ENCODE data around the gene KIF12. TPM values are rescaled to one million over a fixed set of nuclear protein-coding genes. Genes with fewer than 3 reads are reported as not detected.

Gene KIF12
- total RNA-seq, 2 donors from 2014 or later, result not detected

DNA sequence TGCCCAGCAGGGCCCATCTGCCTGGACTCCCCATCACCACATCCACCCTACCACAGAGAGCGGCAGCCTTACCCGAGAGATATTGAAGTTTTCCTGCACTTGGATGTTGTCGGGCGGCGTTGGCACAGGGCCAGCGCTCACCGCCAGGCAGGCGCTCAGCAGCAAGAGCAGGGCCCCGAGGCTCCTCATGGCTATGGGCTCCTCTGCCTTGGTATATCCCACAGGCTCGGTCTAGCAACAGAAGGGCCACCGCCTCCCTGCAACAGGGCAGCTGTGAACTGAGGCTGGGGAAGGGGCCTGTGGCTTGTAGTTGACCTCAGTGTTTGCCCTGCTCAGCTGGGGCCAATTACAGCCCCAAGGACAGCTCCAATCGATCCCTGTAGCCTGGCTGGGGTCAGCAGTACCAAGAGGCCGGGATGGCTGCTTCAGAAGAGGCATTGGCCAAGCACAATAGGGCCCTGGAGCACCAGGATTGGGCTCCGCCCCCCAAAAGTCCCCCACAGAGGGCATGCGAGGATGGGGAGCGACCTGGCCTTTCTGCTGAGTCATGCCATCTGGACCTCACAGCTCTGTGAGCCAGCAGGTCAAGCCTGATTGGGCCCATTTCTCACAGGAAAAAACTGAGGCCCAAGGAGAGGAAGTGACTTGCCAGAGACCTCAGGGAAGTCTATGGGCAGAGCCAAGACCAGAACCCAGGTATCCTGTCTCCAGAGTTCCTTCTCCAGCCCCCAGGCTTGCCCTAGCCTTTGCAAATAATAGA is 20.9 kb downstream of the KIF12 start, which contains the start of gene AMBP:
AMBP (minus strand) TSS at position 280 of the 760 bp plus-strand sequence; CDS start at position 189, 91 bp downstream.
- H3K27me3 Mint-ChIP-seq, result peaks cover 13% of the 10 kb centered on the region
- H3K27ac Mint-ChIP-seq, result no peak within 1 kb of the TSS
- no peak for ATAC-seq (replicated peaks)

GRCh38 chr9:114077162-114077837 is 21.8 kb downstream of the KIF12 start:
- Mint-ChIP-seq H3K4me1 (no peaks in the 10 kb centered on the region), H3K36me3 (ENCODE audit: low read depth) (no peaks in the 10 kb centered on the region), H3K27me3 (peaks cover 13% of the 10 kb centered on the region), H3K9me3 (no peaks in the 10 kb centered on the region), H3K4me3 (no peak overlapping the region), H3K27ac (no peak overlapping the region)
- ATAC-seq (replicated peaks), result no peak

More for the DNA sequence above, 20.9 kb downstream of the KIF12 start, which contains the start of gene AMBP:
- no peaks in the 10 kb centered on the region for H3K36me3 Mint-ChIP-seq (ENCODE audit: low read depth)
- H3K9me3 Mint-ChIP-seq, result no peaks in the 10 kb centered on the region
- H3K4me1 Mint-ChIP-seq, result no peaks in the 10 kb centered on the region
- H3K4me3 Mint-ChIP-seq, result no peak within 1 kb of the TSS

DNA sequence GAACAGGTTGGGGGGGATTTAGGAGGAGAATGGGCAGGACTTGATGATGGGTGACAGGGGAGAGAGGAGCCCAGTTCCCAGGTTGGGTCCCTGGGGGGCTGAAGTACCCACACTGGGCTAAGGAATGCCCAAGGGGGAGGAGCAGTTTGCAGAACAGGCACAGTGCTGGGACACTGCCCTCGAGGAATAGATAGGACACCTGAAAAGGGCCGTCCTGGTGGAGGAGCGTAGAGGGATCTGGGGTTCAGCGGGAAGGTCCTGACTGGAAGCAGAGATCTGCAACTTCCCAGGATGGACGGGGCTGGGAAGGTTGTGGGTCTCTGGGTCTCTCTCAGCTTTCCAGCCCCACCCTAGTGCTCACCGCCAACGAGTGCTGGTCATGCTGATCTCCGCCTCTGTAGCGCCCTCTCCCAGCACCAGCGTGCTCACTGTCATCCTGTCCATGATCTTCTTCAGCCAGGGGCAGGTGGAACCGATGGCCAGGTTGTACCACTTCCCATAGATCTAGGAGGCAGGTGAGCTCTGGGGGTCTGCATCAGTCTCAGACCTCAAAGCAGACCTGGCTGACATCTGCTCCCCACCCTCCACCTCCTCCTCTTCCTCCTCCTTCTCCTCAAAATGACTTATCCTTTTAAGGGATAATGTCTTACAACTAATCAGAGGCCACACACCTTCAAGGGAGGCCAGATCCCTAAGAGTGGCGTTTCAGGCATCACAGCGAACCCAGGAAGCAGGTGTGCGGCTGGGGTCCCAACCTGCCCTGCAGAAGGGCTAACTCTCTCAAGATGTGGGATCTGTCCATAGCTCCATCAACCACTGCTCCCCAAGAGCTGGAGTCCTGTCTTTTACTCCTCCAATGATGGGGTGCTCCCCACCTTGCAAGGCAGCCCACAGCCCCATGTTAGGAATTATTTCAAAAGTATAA is 22.6 kb downstream of the KIF12 start:
- no peaks in the 10 kb centered on the region for H3K9me3 Mint-ChIP-seq
- peaks cover 13% of the 10 kb centered on the region for H3K27me3 Mint-ChIP-seq
- ATAC-seq (replicated peaks), result no peak
- no peaks in the 10 kb centered on the region for H3K36me3 Mint-ChIP-seq (ENCODE audit: low read depth)
- H3K4me3 Mint-ChIP-seq, result no peak overlapping the region
- H3K27ac Mint-ChIP-seq, result no peak overlapping the region
- no peaks in the 10 kb centered on the region for H3K4me1 Mint-ChIP-seq

DNA sequence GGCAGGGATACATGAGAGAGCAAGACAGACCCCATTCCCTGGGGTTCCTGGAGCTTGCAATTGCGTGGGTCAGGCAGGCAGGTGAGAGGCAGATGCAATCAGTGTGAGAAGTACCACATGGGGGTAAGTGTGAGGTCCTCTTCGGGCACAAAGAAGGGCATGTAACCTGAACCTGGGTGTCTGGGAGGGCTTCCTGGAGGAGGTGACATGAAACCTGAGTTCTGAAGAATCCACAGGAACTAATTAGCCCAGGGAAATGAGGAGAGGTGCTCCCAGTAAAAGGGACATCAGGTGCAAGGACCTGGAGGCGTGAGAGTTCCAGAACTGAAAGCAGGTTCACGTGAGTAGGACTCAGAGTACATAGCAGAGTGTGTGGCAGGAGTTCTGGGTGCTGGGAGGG is 23.5 kb downstream of the KIF12 start:
- ATAC-seq (replicated peaks), result no peak
- Mint-ChIP-seq H3K4me1 (no peaks in the 10 kb centered on the region), H3K4me3 (no peak overlapping the region), H3K36me3 (ENCODE audit: low read depth) (no peaks in the 10 kb centered on the region), H3K9me3 (no peaks in the 10 kb centered on the region), H3K27ac (no peak overlapping the region), H3K27me3 (peaks cover 13% of the 10 kb centered on the region)

DNA sequence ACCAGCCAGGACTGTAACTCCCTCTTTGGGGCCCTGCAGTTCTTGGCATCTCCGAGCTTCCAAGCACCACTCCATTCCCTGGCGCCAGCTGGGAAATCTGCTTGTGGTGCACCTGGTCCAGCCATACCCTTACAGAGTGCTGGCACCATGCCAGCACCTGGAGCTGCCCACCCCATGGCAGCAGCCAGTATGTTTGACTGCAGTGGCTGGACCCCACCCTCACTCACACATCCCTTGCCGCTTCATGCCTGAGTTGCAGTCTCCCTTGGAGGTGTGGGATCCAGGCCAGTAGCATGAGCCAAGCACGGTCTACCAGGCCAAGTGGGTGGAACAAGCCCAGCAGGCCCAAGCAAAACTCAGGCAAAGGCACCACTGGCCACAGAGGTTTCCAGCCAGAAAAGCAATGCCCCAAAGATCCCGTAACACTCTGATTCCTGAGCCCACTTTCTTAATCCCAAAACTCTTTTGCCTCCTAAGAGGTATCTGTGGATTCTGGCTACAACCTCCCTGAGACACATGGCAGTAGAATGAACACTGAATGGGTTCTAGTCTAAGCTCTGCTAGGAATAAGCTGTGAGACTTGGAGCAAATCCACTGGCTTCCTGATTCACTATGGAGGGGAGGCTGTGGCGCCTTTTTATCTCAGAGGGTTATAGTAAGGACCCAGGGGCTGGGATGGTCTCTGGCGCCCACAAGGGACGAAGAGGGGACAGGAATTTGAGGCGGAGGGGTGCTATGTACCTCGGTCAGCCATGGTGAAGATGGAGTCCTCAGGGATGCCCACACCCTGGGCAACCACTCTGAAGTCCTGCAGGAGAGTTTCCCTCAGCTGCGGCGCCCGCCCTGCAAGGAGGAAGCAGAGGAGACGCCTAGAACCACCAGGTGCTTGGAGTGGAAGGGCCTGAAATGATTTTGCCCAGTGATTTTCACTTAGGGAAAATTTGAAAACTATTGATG is 26.6 kb downstream of the KIF12 start:
- no peak overlapping the region for H3K27ac Mint-ChIP-seq
- no peak overlapping the region for H3K4me3 Mint-ChIP-seq
- peaks cover 13% of the 10 kb centered on the region for H3K27me3 Mint-ChIP-seq
- no peak for ATAC-seq (replicated peaks)
- H3K4me1 Mint-ChIP-seq, result no peaks in the 10 kb centered on the region
- no peaks in the 10 kb centered on the region for H3K9me3 Mint-ChIP-seq
- no peaks in the 10 kb centered on the region for H3K36me3 Mint-ChIP-seq (ENCODE audit: low read depth)

DNA sequence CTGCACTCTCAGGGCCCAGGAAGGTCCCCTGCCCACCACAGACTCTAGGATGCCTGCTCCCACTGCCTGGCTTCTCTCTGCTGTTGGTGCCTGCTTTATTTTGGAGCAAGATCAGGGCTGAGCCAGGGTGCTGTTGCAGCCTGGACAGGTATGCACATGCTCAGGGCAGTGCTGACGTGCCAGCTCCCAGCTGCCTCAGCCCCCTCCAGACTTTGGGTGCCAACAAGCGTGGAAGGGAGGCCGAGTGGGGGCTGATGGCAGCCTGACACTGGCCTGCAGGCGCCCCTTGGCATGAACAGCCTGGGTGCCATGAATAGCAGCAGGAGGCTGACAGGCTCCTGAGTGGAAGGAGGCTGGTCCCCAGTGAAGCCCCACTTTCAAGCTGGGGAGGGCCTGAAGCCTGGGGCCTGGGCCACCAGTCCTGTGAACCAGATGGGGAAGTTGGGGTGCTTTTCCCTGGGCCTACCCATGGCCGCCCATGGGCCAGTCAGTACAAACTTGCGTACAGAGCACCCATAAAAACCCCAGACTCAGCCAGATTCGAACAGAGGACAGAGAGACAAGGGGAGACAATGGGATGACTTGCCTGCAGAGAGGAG is 27.8 kb downstream of the KIF12 start:
- no peaks in the 10 kb centered on the region for H3K9me3 Mint-ChIP-seq
- H3K36me3 Mint-ChIP-seq (ENCODE audit: low read depth), result no peaks in the 10 kb centered on the region
- no peak overlapping the region for H3K4me3 Mint-ChIP-seq
- peaks cover 13% of the 10 kb centered on the region for H3K27me3 Mint-ChIP-seq
- no peak for ATAC-seq (replicated peaks)
- H3K27ac Mint-ChIP-seq, result no peak overlapping the region
- no peaks in the 10 kb centered on the region for H3K4me1 Mint-ChIP-seq

DNA sequence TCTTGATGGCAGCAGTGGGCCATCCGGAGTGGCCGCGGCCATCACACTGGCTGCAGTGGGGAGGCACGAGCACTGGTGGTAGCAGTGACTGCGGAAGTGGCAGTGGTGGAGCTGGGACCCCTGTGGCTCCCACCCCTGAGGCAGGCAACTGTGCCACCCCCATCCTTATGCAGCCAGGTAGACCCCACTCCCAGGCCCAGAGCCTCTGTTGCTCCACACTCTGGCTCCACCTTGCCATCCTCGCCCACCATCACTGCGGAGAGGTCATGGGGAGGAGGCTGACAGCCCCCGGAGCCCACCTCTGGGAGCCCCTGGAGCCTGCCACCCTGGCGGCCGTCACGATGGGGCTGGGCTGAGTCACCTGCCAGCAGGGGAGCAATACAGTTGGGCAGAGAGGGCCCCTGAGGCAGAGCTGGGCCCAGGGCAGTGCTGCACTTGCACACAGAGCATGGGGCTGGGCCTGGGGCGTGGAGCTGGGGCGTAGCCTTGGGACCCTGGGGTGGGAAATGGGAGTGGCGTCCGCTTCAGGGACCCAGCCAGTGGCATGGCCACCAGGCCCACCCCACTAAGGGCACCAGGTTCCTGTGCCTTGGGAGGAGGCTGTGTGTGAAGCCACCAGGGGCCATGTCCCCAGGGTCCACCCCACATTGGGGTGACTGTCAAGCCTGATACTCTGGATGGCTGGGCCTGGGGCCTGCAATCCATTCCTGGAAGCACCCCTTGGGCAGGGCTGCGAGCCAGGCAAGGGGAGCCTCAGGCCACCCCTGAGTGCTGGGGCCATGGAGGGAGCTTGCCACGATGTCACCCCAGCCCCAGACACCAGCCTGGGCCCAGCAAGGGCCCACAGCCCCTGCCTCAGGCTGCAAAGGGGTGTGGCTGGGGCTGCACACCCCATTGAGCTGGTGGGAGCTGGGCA is 28.6 kb downstream of the KIF12 start:
- Mint-ChIP-seq H3K36me3 (ENCODE audit: low read depth) (no peaks in the 10 kb centered on the region), H3K4me1 (no peaks in the 10 kb centered on the region), H3K27me3 (peaks cover 9% of the 10 kb centered on the region), H3K4me3 (no peak overlapping the region), H3K9me3 (no peaks in the 10 kb centered on the region), H3K27ac (no peak overlapping the region)
- ATAC-seq (replicated peaks), result no peak

- Mint-ChIP-seq H3K9me3 (no peaks in the 10 kb centered on the region), H3K36me3 (ENCODE audit: low read depth) (no peaks in the 10 kb centered on the region), H3K4me3 (no peak overlapping the region), H3K4me1 (no peaks in the 10 kb centered on the region), H3K27ac (no peak overlapping the region), H3K27me3 (peaks cover 4% of the 10 kb centered on the region)
- no peak for ATAC-seq (replicated peaks)
Measured at GRCh38 chr9:114069476-114070187, 29.5 kb downstream of the KIF12 start.

DNA sequence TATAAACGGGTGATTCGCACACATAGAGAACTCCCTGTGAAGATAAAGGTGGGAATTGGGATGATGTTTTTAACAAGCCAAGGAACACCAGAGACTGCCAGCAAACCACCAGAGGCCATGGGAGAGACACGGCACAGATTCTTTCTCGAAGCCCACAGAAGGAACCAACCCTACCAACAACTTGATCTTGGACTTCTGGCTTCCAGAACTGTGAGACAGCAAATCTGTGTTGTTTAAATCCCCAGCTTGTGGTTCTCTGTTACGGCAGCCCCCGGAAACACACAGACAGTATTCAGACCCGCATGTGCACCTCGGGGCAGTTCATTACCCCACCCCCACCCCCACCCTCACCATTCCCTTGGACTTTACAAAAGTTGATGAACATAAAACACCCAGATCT is 33.8 kb downstream of the KIF12 start:
- no peaks in the 10 kb centered on the region for H3K9me3 Mint-ChIP-seq
- no peak overlapping the region for H3K4me3 Mint-ChIP-seq
- no peak for ATAC-seq (replicated peaks)
- H3K27ac Mint-ChIP-seq, result no peak overlapping the region
- no peaks in the 10 kb centered on the region for H3K4me1 Mint-ChIP-seq
- H3K27me3 Mint-ChIP-seq, result peaks cover 18% of the 10 kb centered on the region
- H3K36me3 Mint-ChIP-seq (ENCODE audit: low read depth), result no peaks in the 10 kb centered on the region

GRCh38 chr9:114061830-114062474 is 37.1 kb downstream of the KIF12 start:
- peaks cover 18% of the 10 kb centered on the region for H3K27me3 Mint-ChIP-seq

GRCh38 chr9:114061292-114061691 is 37.8 kb downstream of the KIF12 start:
- H3K27ac Mint-ChIP-seq, result no peak overlapping the region
- H3K27me3 Mint-ChIP-seq, result peaks cover 18% of the 10 kb centered on the region
- no peaks in the 10 kb centered on the region for H3K4me1 Mint-ChIP-seq
- no peaks in the 10 kb centered on the region for H3K9me3 Mint-ChIP-seq
- H3K36me3 Mint-ChIP-seq (ENCODE audit: low read depth), result no peaks in the 10 kb centered on the region
- H3K4me3 Mint-ChIP-seq, result no peak overlapping the region
- no peak for ATAC-seq (replicated peaks)

More at GRCh38 chr9:114061830-114062474, 37.1 kb downstream of the KIF12 start:
- Mint-ChIP-seq H3K4me3 (no peak overlapping the region), H3K27ac (no peak overlapping the region), H3K4me1 (no peaks in the 10 kb centered on the region), H3K9me3 (no peaks in the 10 kb centered on the region), H3K36me3 (ENCODE audit: low read depth) (no peaks in the 10 kb centered on the region)
- no peak for ATAC-seq (replicated peaks)

GRCh38 chr9:114060711-114061110 is 38.4 kb downstream of the KIF12 start:
- no peak overlapping the region for H3K27ac Mint-ChIP-seq
- H3K4me1 Mint-ChIP-seq, result no peaks in the 10 kb centered on the region
- no peak for ATAC-seq (replicated peaks)
- no peak overlapping the region for H3K4me3 Mint-ChIP-seq
- H3K27me3 Mint-ChIP-seq, result peaks cover 18% of the 10 kb centered on the region
- no peaks in the 10 kb centered on the region for H3K9me3 Mint-ChIP-seq
- no peaks in the 10 kb centered on the region for H3K36me3 Mint-ChIP-seq (ENCODE audit: low read depth)
